Activated T-cell treated with anti-CD3 and anti-CD28 coated beads, Interleukin-2, amount 50 U/mL, for 48 hours (primary cell): Measurements from ENCODE around the gene CACNA1B.
A peak's percentile ranks its signal among the peaks of the same experiment; 100 is the strongest.

Experiments used
- DNase-seq, 2 experiments: peaks; one replicate each; pipeline ENCODE4 v3.0.0-alpha.2; 2020

CACNA1B gene

GRCh38 chr9:137877506-137878122 lies at the start of gene CACNA1B:
CACNA1B (plus strand) TSS chr9:137877782; CDS start chr9:137877934, 152 bp downstream.
- peak in 1 of 2 experiments; percentile 26 for DNase-seq

- no peak for DNase-seq
Measured at GRCh38 chr9:137827908-137828526, 49.6 kb upstream of the CACNA1B start.

DNA sequence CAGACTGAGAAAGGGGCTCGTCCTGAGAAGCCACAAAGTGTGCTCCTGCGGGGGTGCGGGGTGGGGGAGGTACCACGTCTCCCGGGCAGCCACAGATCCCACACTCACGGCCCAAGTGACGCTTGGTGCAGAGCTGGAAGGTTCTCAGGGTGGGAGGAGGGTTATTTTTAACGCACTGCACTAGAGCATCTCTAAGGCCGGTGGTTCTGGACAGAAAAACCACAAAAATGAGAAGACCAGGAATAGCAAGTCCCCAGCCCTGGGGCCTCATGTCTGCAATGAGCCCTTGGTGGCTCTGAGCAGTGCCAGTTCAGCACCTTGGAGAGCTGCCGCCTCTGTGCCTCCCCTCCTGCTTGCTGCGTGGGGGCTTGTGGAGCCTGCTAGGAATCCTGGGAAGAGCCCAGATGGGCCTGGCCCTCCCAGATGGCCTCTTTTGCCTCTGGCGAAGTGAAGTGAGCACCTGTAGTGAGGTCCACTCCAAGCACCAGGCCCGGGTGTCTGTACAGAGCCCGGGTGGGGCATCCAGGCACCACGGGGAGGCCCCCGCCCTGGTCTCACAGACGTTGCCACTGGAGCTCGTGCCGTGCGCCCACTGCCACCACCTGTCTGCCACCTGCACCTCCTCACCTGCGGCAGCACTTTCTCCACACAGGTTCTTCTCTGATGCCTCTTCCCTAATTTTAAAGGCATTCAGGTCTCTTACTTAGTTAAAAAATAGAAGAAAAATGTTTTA lies 48.9 kb upstream of the CACNA1B start:
- DNase-seq = no peak

- DNase-seq = no peak
Measured at GRCh38 chr9:137829260-137829996, 48.2 kb upstream of the CACNA1B start.

- DNase-seq = no peak
Measured at GRCh38 chr9:137832191-137832700, 45.3 kb upstream of the CACNA1B start.

GRCh38 chr9:137832830-137833590 lies 44.6 kb upstream of the CACNA1B start:
- DNase-seq = no peak

GRCh38 chr9:137833721-137834613 lies 43.6 kb upstream of the CACNA1B start:
- DNase-seq = no peak

DNA sequence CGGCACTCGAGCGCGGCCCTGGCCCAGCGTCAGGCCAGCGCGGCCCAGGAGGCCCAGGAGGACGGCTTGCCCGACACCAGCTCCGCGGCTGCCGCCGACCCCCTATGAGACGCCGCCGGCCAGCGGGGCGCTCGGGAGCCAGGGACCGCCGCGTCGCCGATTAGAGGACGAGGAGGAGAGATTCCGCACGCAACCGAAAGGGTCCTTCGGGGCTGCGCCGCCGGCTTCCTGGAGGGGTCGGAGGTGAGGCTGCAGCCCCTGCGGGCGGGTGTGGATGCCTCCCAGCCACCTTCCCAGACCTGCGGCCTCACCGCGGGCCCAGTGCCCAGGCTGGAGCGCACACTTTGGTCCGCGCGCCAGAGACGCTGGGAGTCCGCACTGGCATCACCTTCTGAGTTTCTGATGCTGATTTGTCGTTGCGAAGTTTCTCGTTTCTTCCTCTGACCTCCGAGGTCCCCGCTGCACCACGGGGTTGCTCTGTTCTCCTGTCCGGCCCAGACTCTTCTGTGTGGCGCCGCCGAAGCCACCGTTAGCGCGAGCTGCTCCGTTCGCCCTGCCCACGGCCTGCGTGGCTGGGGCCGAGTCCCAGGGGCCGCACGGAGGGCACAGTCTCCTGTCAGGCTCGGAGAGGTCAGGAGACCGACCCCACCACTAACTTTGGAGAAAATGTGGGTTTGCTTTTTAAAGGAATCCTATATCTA lies 42.6 kb upstream of the CACNA1B start:
- DNase-seq = no peak

DNA sequence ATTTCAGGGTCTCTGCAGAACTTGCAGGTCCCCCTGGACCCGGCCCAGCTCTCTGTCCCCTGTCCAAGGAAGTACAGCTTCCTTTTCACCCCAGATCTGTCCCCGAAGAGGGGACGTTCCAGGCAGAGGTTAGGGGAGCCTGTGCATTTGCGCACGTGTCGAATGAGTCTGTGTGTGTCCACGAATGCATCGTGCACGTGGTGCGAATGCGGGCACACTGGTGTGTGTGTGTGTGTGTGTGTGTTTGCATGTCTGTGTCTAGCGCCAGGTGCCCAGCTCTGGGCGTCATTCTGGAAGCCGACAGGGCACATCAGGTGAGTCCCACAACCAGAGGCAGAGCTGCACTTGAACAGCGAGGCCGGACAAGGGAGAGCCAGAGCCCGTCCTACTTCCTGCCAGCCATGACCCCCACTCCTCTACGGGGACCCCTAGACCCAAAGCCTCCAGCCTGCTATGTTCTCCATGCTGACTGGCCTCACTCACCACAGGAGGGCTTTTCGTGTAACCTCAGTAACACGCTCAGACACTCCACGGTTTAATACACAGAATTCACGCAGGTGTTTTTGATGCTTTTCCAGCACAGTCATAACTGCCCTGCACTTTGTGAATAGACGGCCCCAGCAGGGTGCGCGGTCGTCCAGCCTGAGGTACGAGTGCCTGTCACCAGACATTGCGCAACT lies 41.3 kb upstream of the CACNA1B start:
- DNase-seq = no peak

GRCh38 chr9:137836831-137837241 lies 40.7 kb upstream of the CACNA1B start:
- DNase-seq = no peak

DNA sequence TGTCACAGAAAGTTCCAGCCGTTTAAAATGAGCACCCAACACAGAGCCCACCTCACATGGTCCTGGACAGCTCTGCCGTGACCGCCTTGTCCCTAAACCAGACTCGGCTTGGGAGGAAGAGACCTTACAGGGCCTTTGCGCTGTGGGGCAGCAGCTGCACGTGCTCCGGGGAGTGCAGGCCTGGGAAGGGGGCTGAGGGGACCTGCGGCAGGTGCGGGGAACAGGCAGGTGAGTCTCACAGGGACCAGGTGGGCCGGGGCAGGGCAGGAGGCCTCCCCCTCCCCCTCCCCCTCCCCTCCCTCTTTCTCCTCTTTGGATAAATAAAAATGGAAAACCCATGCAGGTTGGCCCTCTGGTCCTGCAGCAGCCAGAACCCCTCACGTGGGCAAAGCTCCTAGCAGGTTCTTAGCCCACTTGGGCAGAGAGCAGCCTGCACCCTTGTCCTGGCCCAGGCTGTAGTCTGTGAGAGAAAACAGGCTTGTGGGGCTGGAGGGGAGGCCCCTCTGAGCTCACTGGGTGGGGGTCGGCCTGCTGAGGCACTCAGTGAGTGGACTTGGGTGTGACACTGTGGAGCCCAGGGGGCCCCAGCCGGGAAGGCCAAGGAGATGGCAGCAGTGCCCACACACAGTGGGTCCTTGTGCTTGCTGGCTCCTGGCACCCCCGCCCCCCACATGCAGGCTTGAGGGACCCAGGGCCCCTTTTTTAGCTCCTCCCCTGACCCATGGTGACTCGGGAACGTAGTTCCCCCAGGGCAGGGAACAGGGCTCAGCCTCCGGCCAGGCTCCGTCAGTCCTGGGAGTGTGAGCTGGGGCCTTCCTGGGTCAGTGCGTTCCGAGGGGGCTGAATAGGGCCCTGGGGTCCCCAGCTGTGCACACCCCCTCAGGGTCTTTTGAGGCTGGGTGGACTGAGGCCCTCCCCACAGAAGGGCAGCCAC lies 40.0 kb upstream of the CACNA1B start:
- no peak for DNase-seq

GRCh38 chr9:137838576-137838975 lies 39.0 kb upstream of the CACNA1B start:
- no peak for DNase-seq

DNA sequence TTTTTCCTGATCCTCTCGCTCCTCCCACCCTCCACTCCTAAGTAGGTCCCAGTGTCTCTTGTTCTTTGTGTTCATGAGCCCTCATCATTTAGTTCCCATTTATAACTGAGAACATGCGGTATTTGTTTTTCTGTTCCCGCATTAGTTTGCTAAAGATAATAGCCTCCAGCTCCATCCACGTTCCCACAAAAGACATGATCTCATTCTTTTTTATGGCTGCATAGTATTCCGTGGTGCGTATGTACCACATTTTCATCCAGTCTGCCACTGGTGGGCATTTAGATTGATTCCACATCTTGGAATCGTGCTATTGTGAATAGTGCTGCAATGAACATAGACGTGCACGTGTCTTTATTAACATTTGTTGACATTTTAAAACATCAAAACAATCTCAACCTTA lies 34.2 kb upstream of the CACNA1B start:
- no peak for DNase-seq

DNA sequence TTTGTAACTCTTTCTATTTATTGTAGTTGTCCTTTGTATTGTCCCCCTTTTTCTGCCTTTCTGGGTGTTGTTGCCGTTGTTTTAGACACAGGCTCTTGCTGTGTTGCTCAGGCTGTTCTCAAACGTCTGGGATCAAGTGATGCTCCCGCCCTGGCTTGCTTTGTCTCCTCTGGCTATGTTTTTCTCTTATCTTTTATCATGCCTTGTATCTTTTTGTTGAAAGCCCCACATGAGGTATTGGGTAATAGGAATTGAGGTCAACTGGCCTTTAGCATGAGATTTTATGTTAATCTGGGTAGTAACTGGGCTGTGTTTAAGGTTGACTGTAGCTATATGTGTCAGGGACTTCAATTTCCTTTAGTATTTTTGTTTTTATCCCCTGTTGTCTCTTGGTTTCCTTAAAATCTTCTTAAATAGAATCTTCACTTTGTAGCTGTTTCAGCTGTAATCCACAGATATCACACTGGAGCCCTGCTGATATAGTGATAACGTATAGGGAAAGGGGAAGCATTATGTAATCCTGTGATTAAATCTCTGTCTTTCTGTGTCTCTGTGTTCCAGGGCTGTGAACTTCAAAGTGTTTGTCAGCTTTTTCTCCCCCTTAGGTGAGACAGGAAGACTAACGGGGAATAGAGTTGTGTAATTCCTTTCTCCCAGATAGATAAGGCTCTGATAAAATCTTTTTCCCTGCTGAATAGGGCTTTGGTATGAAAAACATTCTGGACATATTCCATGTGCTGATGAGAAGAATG lies 25.9 kb upstream of the CACNA1B start:
- DNase-seq = no peak

DNA sequence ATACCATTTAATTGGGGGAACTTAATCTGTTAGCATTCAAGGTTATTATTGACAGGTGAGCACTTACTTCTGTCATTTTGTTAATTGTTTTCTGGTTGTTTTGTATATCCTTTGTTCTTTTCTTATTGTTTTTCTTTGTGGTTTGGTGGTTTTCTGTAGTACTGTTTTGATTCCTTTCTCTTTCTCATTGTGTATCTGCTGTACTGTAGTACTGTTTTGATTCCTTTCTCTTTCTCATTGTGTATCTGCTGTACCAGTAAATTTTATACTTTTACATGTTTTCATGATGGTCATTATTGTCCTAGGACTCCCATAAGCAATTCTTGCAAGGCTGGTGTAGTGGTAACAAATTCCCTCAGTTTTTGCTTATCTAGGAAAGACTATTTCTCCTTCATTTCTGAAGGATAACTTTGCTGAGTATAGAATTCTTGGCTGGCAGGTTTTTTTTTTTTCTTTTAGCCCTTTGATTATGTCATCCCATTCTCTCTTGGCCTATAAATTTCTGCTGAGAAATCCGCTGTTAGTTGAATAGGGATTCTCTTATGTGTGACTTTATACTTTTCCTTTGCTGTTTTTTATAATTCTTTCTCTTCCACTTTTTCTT lies 24.1 kb upstream of the CACNA1B start:
- DNase-seq = no peak

GRCh38 chr9:137860361-137860760 lies 17.2 kb upstream of the CACNA1B start:
- DNase-seq = no peak

- DNase-seq = no peak
Measured at GRCh38 chr9:137865581-137866145, 11.9 kb upstream of the CACNA1B start.
